Osteoblast (primary cell): ENCODE data around the gene SLC8A2. TPM values are rescaled to one million over a fixed set of nuclear protein-coding genes. Genes with fewer than 3 reads are reported as not detected.

Experiments used
- DNase-seq: peaks from one replicate; pipeline ENCODE4 v3.0.0; 2011; ENCODE audit warnings: low spot score, mixed read lengths; ENCODE audit not compliant: insufficient read length; ENCODE audit errors: missing footprints
- H2AFZ ChIP-seq: 2 replicates; pipeline ENCODE4 v1.6.0; 2011; ENCODE audit warnings: mild to moderate bottlenecking, low read length
- H3K27ac ChIP-seq: 2 replicates; pipeline ENCODE4 v1.5.1; 2011; ENCODE audit warnings: mild to moderate bottlenecking, low read depth, low read length, moderate library complexity
- H3K27me3 ChIP-seq: 2 replicates; pipeline ENCODE4 v1.6.0; 2012; ENCODE audit warnings: mild to moderate bottlenecking, control low read depth, inconsistent platforms, low read length, moderate library complexity; ENCODE audit not compliant: insufficient read depth
- H3K36me3 ChIP-seq: 2 replicates; pipeline ENCODE4 v1.5.1; 2011; ENCODE audit warnings: mild to moderate bottlenecking, low read length, control low read depth, moderate library complexity; ENCODE audit not compliant: insufficient read depth
- H3K4me1 ChIP-seq: 2 replicates; pipeline ENCODE4 v1.5.1; 2011; ENCODE audit warnings: mild to moderate bottlenecking, low read length, control low read depth, moderate library complexity; ENCODE audit not compliant: insufficient read depth
- H3K4me2 ChIP-seq: 2 replicates; pipeline ENCODE4 v1.6.0; 2011; ENCODE audit warnings: mild to moderate bottlenecking, low read length; ENCODE audit not compliant: insufficient read depth
- H3K4me3 ChIP-seq: fragments of 200-600 bp; sonication (generic); 3 replicates; pipeline ENCODE4 v1.5.1; 2012; ENCODE audit warnings: mild to moderate bottlenecking, low read length, inconsistent platforms; ENCODE audit not compliant: insufficient read depth
- H3K79me2 ChIP-seq: 2 replicates; pipeline ENCODE4 v1.6.0; 2012; ENCODE audit warnings: mild to moderate bottlenecking, low read length, control low read depth, inconsistent platforms; ENCODE audit not compliant: insufficient read depth
- H3K9me3 ChIP-seq: 2 replicates; pipeline ENCODE4 v1.5.1; 2011; ENCODE audit warnings: low read depth, low read length, control low read depth
- H4K20me1 ChIP-seq: 2 replicates; pipeline ENCODE4 v1.6.0; 2012; ENCODE audit warnings: mild to moderate bottlenecking, low read length, control low read depth; ENCODE audit not compliant: insufficient read depth
- CTCF ChIP-seq: IDR thresholded peaks from 2 replicates; pipeline ENCODE4 v1.5.1; 2011; ENCODE audit warnings: mild to moderate bottlenecking, low read depth, low read length, moderate library complexity; ENCODE audit errors: extremely low read depth
- total RNA-seq: library from RNA; depleted of rRNA; stranded (reverse); fragments of >200 nt; gene quantifications from 2 replicates; pipeline ENCODE4 v1.2.3, GENCODE V29; 2012

Gene SLC8A2
- under 0.01 and 0.36 TPM in 2 replicates for total RNA-seq

- H2AFZ ChIP-seq, result no peak within 1 kb of the TSS
- H3K4me1 ChIP-seq, result peaks cover 4% of the 10 kb centered on the region
- no peaks in the 10 kb centered on the region for H4K20me1 ChIP-seq
- H3K27me3 ChIP-seq, result peaks cover 43% of the 10 kb centered on the region
- H3K4me3 ChIP-seq, result no peak within 1 kb of the TSS
- no peak within 1 kb of the TSS for H3K4me2 ChIP-seq
- no peaks in the 10 kb centered on the region for H3K36me3 ChIP-seq
- peak; percentile 96 for DNase-seq
- no peak within 1 kb of the TSS for H3K27ac ChIP-seq
- no peaks in the 10 kb centered on the region for H3K79me2 ChIP-seq
- TF ChIP-seq CTCF, result no peak
- H3K9me3 ChIP-seq, result no peaks in the 10 kb centered on the region
These were observed at the start of gene SLC8A2 for GRCh38 chr19:47471733-47472457. Gene SLC8A2 (minus strand): TSS chr19:47471893. CDS start chr19:47466403, 5,490 bp downstream.

GRCh38 chr19:47520839-47521238 lies 49.1 kb upstream of the SLC8A2 start:
- Histone ChIP-seq H3K4me2 (no peak overlapping the region), H3K9me3 (no peaks in the 10 kb centered on the region), H2AFZ (no peak overlapping the region), H3K27ac (no peak overlapping the region), H3K79me2 (no peaks in the 10 kb centered on the region), H3K36me3 (no peaks in the 10 kb centered on the region), H3K4me1 (peaks cover 12% of the 10 kb centered on the region), H3K27me3 (no peaks in the 10 kb centered on the region), H3K4me3 (no peak overlapping the region), H4K20me1 (no peaks in the 10 kb centered on the region)
- no peak for TF ChIP-seq CTCF
- DNase-seq, result no peak

- H3K79me2 ChIP-seq, result no peaks in the 10 kb centered on the region
These were observed 48.7 kb upstream of the SLC8A2 start for GRCh38 chr19:47520343-47520806.

More at GRCh38 chr19:47520343-47520806, 48.7 kb upstream of the SLC8A2 start:
- Histone ChIP-seq H2AFZ (no peak overlapping the region), H3K4me2 (no peak overlapping the region), H3K9me3 (no peaks in the 10 kb centered on the region), H3K27ac (no peak overlapping the region), H3K36me3 (no peaks in the 10 kb centered on the region), H4K20me1 (no peaks in the 10 kb centered on the region), H3K4me3 (no peak overlapping the region), H3K4me1 (peaks cover 14% of the 10 kb centered on the region), H3K27me3 (no peaks in the 10 kb centered on the region)
- no peak for DNase-seq
- TF ChIP-seq CTCF, result no peak
